Germinal center (tissue), 1 donor: ENCODE data around the gene ADGRV1.

Experiments used
- DNase-seq: peaks from one replicate; pipeline ENCODE4 v3.0.0; 2012; ENCODE audit warnings: mixed read lengths, low spot score

ADGRV1 gene

GRCh38 chr5:90558344-90559192, at the start of gene ADGRV1:
Gene ADGRV1, plus strand, starts transcription at chr5:90558797. Its CDS starts 99 bp downstream, at chr5:90558896.
- peak; percentile 9 for DNase-seq

DNA sequence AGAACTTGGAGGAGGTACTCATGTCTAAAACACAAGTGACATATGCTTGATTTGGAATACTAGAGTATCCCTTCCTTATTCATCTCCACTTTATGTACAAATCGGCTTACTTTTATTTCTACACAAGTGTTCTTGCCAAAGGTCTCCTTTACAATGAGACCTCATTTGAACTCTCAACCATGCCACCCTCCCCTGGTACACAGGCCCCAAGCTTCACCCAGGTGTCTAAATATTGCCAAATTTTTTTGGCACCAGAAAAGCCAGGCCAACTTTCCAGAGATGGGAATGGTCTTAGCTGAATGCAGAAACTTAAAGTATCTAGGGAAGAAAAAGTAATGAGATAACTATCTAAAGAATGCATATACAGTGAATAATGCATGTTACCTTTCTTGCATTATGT, 48.2 kb upstream of the ADGRV1 start:
- DNase-seq, result no peak

DNA sequence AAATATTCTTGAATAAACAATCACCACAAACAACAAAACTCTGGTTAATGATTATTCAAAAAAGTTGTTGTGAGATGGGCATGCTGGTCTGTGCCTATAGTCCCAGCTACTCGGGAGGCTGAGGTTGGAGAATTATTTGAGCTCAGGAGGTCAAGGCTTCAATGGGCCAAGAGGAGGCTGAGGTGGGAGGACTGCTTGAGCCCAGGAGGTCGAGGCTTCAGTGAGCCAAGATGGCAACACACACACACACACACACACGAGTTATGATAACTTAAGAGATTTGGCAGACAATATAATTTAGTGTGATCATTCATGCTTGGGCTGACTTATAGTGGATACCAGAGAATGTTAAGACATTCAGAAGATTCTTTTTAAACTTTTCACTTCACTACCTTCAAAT, 44.1 kb upstream of the ADGRV1 start:
- DNase-seq, result no peak

GRCh38 chr5:90518661-90519060, 39.9 kb upstream of the ADGRV1 start:
- DNase-seq, result no peak

GRCh38 chr5:90519081-90519480, 39.5 kb upstream of the ADGRV1 start:
- DNase-seq, result no peak

- peak; percentile 21 for DNase-seq
These were observed 29.9 kb upstream of the ADGRV1 start for GRCh38 chr5:90528601-90529193.

DNA sequence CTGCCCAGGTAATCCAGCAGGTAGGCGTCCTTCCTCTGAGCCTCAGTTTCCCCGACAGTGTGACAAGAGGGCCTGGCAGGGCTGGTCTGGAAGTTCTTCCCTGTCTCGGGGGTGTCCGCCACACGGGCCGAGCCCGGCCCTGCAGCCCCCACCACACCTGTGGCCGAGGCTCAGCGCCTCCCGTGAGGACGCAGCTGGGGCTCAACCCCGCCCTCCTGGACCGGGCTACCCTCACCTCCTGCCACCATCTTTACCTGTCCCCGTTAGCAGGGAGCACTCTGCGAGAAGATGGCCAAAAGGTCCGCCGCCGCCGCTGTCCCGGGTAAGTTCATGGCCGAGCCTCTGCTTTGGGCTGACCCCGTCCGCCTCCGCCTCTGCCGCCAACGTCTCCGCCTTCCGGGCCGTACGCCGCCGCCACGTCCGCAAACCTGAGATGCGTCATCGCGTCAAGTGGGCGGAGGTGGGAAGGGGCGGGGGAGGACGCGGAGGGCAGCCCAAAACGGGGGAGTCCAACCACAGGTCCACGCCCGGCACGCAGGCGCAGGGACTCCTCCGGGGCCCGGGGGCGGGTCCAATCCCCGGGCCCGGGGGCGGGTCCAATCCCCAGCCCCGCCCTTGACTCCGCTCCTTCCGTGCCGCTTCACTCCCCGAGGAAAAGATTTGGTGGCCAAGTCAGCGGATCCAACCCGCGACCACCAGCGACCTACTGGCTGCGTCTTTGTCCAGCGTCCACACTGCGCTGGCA, 29.2 kb upstream of the ADGRV1 start, which contains the start of gene LYSMD3:
LYSMD3 (minus strand) TSS at position 391 of the 745 bp plus-strand sequence. CDS start 4,295 bp downstream, outside the sequence.
- DNase-seq, result peak; percentile 99

DNA sequence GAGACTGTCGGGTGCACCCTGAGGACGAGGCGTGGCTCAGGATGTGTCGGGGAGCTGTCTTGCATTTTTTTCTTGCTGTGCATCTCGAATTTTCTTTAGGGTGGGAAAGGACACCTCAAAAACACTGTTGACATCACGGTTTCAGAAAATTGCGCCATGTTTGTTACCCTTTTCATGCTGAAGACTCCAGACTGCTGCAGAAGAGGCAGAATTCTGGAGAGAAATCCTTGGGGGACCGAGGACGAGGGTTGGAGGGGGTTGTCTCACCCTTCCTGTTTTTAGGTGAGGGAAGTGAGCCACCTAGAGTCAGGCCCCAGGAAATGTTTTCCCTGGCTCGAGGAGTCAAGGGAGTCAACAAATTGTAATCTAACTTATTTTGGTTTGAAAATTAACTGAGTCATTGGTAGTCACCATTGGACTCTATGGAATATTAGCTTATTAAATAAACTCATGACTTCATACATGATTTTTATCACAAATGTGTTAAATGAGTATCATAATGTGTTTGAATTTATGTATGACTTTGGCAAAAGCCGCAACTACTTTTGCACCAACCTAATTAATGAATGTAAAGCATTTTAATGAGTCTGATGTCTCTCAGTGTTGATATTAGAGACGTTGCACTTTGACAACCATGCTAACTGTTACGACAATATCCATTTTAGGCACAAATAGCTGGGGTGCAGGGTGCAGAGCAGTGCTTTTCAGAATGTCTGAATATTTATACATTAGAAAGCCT, 28.5 kb upstream of the ADGRV1 start:
- DNase-seq, result peak; percentile 69

GRCh38 chr5:90530736-90531487, 27.7 kb upstream of the ADGRV1 start:
- no peak for DNase-seq

DNA sequence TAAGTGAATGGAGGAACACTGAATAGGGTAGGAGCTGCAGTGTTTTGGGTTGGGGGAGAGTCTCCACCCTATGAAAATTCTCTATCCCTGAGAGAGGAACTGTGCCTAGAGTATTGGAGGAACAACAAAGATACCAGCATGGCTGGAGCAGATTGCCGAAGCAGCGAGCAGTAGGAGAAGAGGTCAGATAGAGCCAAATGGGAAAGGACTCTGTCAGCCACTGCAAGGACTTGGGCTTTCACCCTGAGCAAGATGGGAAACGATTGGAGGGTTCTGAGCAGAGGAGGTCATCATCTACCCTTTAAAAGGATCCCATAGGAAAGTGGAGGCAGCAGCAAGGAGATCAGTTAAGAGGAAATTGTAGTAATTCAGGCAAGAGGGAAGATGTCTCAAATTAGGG, 24.8 kb upstream of the ADGRV1 start:
- DNase-seq, result no peak

DNA sequence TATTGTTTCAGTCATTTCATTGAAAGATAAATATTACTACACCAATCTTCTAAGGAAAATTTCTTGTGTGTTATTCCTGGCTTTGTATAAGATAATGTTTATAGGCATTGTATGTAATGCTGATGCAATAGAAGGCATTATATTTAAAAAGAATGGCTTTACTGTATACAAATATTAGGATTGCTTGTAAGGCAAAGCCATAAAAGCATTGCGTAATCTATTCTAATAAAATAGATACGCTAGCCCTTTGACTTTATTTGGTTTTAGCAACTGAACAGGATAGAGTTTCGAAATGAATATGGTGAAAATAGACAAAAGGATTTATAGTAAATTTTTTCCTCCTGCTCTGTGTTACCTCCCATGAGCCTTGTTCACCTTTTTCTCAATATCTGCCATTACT, 23.7 kb upstream of the ADGRV1 start:
- no peak for DNase-seq

GRCh38 chr5:90542827-90543519, 15.6 kb upstream of the ADGRV1 start:
- no peak for DNase-seq

- no peak for DNase-seq
These were observed 13.1 kb upstream of the ADGRV1 start for GRCh38 chr5:90545511-90545910.

GRCh38 chr5:90546216-90546837, 12.3 kb upstream of the ADGRV1 start:
- DNase-seq, result no peak

DNA sequence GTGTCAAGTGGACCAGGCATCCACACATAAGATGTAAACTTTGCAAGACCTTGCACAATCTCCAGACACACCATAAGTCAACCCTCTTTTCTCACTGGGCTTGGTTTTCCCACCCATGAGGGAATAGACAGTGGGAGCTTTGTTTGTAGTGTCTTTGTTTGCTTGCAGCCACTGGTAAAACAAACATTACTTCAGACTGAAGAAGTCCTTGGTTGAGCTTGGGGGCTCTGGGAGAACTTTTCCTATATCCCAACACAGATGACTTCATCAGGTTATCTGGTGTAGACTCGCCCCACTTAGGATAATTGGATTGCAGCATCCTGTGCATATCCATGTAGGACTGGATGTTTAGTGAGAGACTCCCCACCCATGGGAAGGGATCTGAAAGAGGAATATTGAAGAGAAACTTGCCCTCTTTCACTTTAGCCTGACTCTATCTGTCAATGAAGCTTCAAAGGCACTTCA, 11.5 kb upstream of the ADGRV1 start:
- no peak for DNase-seq

DNA sequence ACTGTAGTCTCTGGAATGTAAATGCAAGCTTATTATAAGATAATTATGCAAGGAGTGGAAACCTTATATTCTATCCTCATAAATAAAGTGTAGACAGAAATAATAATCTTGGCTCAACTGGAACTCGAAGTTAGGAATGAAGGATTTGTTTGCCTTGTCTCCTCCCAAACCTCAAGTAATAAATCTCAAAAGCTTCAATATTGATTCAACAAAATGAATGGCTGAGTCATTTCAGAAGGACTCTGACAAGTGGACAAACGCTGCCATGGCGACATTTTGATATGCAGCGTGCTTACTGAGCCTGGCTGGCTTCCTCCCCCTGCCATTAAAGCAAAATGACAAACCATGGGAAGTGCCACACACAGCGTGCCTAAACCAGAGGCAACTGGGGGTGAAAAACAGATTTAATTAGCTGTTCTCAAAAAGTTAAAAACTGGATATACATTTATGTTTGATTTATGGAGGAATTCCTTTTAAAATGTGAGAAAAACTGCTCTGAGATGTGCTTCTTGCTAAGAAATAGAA, 10.5 kb upstream of the ADGRV1 start:
- no peak for DNase-seq

GRCh38 chr5:90549223-90549622, 9.4 kb upstream of the ADGRV1 start:
- DNase-seq, result no peak

DNA sequence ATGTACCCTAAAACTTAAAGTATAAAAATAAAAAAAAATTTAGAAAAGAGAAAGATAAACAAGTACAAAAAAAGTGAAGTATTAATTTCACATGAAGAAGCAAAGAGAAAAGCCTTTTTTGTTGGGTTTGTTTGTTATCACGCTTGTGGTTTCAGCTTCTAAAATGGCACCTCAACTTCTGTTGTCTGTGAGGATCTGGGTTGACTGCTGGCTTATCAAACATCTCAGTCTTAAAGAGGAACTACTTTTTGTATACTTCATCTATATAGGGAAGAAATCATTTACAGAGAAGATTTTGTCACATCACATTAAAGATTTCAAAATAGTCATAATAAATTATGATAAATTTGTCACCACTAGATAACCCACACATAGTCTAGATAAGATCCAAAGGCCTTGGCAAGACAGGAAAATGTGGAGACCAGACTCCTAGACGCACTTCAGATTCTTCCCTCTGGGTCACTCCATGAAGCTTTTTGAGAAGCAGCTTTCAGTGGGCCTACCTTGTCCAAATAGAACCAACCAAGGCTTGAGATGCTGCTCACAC, 8.8 kb upstream of the ADGRV1 start:
- DNase-seq, result no peak

- no peak for DNase-seq
These were observed 7.6 kb upstream of the ADGRV1 start for GRCh38 chr5:90550963-90551362.

DNA sequence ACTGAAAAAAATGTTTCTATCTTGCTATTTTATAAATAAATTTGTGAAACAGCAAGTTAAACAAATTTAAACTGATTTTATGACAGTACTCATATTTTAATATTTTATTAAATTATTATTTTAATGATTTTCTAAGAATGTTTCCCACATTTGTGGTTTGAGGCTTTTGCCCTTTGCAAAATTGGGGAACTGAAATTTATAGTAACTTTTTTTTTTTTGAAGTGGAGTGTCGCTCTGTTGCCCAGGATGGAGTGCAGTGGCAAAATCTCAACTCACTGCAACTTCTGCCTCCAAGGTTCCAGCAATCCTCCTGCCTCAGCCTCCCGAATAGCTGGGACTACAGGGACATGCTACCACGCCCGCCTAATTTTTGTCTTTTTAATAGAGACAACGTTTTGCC, 7.2 kb upstream of the ADGRV1 start:
- no peak for DNase-seq
